Upper lobe of left lung (tissue), 4 donors: ENCODE data around the gene VAC14.

Source experiments
- EP300 ChIP-seq, 4 donors: sonication (generic); formaldehyde crosslinking; IDR thresholded peaks; one replicate each; pipeline ENCODE4 v1.5.1; 2017; ENCODE audit warnings: antibody characterized with exemption in 4 of 4, control low read depth in 2 of 4
- POLR2A ChIP-seq, 4 donors: fragments of 450-650 bp; IDR thresholded peaks; one replicate each; pipeline ENCODE4 v1.5.1; 2016 to 2017; ENCODE audit warnings: antibody characterized with exemption in 4 of 4, mild to moderate bottlenecking in 2 of 4

GRCh38 chr16:70715055-70715858, 85.7 kb downstream of the VAC14 start:
- no peak for TF ChIP-seq EP300 (IDR thresholded peaks at IDR 0.05)
- no peak for TF ChIP-seq POLR2A (IDR thresholded peaks at IDR 0.05)
